CD14-positive monocyte (primary cell): ENCODE measurements around the gene KRT75. TPM values are rescaled to one million over a fixed set of nuclear protein-coding genes. Genes with fewer than 3 reads are reported as not detected.

Experiments
- DNase-seq, 3 donors: peaks; one replicate each; pipeline ENCODE4 v3.0.0-alpha.2; 2011 to 2022
- H2AFZ ChIP-seq: 2 replicates; pipeline ENCODE4 v1.6.0; 2012; ENCODE audit warnings: mild to moderate bottlenecking, low read depth, low read length, inconsistent platforms; ENCODE audit not compliant: insufficient read depth, poor library complexity, severe bottlenecking
- H3K27ac ChIP-seq, 2 donors: 1 replicate in 1 of 2; 2 replicates in 1 of 2; pipeline ENCODE4 v1.5.1; 2012 to 2013; ENCODE audit warnings: low read length in 2 of 2, control low read depth in 1 of 2, inconsistent platforms in 1 of 2, low read depth in 1 of 2, mild to moderate bottlenecking in 1 of 2
- H3K27me3 ChIP-seq, 2 donors: one replicate each; pipeline versions ENCODE4 v1.6.0 to v1.6.1; 2011 to 2013; ENCODE audit warnings: low read length in 2 of 2; ENCODE audit not compliant: control insufficient read depth in 2 of 2, insufficient read depth in 2 of 2
- H3K36me3 ChIP-seq, 2 donors: replicated peaks in 1 of 2; 1 replicate in 1 of 2; 2 replicates in 1 of 2; pipeline versions ENCODE4 v1.5.1 to v1.6.1; 2012 to 2013; ENCODE audit warnings: low read length in 2 of 2, control low read depth in 1 of 2, inconsistent platforms in 1 of 2, mild to moderate bottlenecking in 1 of 2; ENCODE audit not compliant: insufficient read depth in 2 of 2, control insufficient read depth in 1 of 2
- H3K4me1 ChIP-seq, 2 donors: 1 replicate in 1 of 2; 2 replicates in 1 of 2; pipeline versions ENCODE4 v1.5.1 to v1.6.1; 2012 to 2013; ENCODE audit warnings: low read length in 2 of 2, control low read depth in 1 of 2, inconsistent platforms in 1 of 2, mild to moderate bottlenecking in 1 of 2, moderate library complexity in 1 of 2; ENCODE audit not compliant: insufficient read depth in 2 of 2, control insufficient read depth in 1 of 2
- H3K4me2 ChIP-seq: replicated peaks from 2 replicates; pipeline ENCODE3; 2012; ENCODE audit warnings: low read length, moderate library complexity, mild to moderate bottlenecking; ENCODE audit not compliant: poor library complexity, severe bottlenecking; ENCODE audit errors: extremely low read depth
- H3K4me3 ChIP-seq, 3 experiments: fragments of 200-600 bp in 1 of 3; sonication (generic) in 1 of 3; replicated peaks in 1 of 3; 1 replicate in 2 of 3; 2 replicates in 1 of 3; pipeline ENCODE4 v1.5.1; 2011 to 2013; ENCODE audit warnings: low read length in 3 of 3, mild to moderate bottlenecking in 3 of 3, control low read depth in 2 of 3, low read depth in 2 of 3, inconsistent platforms in 1 of 3, moderate library complexity in 1 of 3
- H3K79me2 ChIP-seq: 2 replicates; pipeline ENCODE4 v1.6.0; 2012; ENCODE audit warnings: mild to moderate bottlenecking, control low read depth, inconsistent platforms, low read length, moderate library complexity; ENCODE audit not compliant: insufficient read depth
- H3K9ac ChIP-seq: 2 replicates; pipeline ENCODE4 v1.6.0; 2017; ENCODE audit warnings: low read length, mild to moderate bottlenecking; ENCODE audit not compliant: insufficient read depth, poor library complexity, severe bottlenecking
- H3K9me3 ChIP-seq, 2 donors: replicated peaks in 1 of 2; 1 replicate in 1 of 2; 2 replicates in 1 of 2; pipeline versions ENCODE4 v1.5.1 to v1.6.1; 2012 to 2013; ENCODE audit warnings: low read length in 2 of 2, control low read depth in 1 of 2; ENCODE audit not compliant: control insufficient read depth in 1 of 2, insufficient read depth in 1 of 2
- H4K20me1 ChIP-seq: 2 replicates; pipeline ENCODE4 v1.6.0; 2012; ENCODE audit warnings: mild to moderate bottlenecking, low read length, control low read depth, moderate library complexity; ENCODE audit not compliant: insufficient read depth
- H3K27ac Mint-ChIP-seq, 7 donors: one replicate each; pipeline ENCODE4 v1.8.0; 2020; ENCODE audit warnings: mild to moderate bottlenecking in 7 of 7, mixed read lengths in 7 of 7, moderate library complexity in 6 of 7, inconsistent platforms in 2 of 7
- H3K27me3 Mint-ChIP-seq, 3 donors: one replicate each; pipeline ENCODE4 v1.8.0; 2021 to 2022; ENCODE audit warnings: low read depth in 3 of 3, mild to moderate bottlenecking in 3 of 3, mixed read lengths in 3 of 3, moderate library complexity in 3 of 3, inconsistent platforms in 1 of 3
- H3K36me3 Mint-ChIP-seq, 2 donors: one replicate each; pipeline ENCODE4 v1.8.0; 2020; ENCODE audit warnings: mixed read lengths in 2 of 2, inconsistent platforms in 1 of 2, mild to moderate bottlenecking in 1 of 2
- H3K4me1 Mint-ChIP-seq: one replicate; pipeline ENCODE4 v1.8.0; 2020; ENCODE audit warnings: mild to moderate bottlenecking, mixed read lengths
- H3K4me3 Mint-ChIP-seq, 2 donors: one replicate each; pipeline ENCODE4 v1.8.0; 2020; ENCODE audit warnings: mild to moderate bottlenecking in 2 of 2, mixed read lengths in 2 of 2, moderate library complexity in 1 of 2
- H3K9me3 Mint-ChIP-seq, 7 donors: one replicate each; pipeline ENCODE4 v1.8.0; 2020 to 2022; ENCODE audit warnings: mixed read lengths in 7 of 7, mild to moderate bottlenecking in 6 of 7, moderate library complexity in 6 of 7, inconsistent platforms in 2 of 7
- WGBS: methylation state at CpG from one replicate; pipeline ENCODE4 v1.1.5; 2013; ENCODE audit warnings: missing lambda C conversion rate; ENCODE audit not compliant: insufficient coverage; 5-methylcytosine and 5-hydroxymethylcytosine counted together
- intact Hi-C, 2 donors: fragments of 100-400 bp; cut with micrococcal nuclease; formaldehyde crosslinking; loops; one replicate each; pipeline versions ENCODE4 v1.15.0 to v1.15.1; 2023
- polyA plus RNA-seq, 3 donors: library from polyadenylated mRNA; depleted of rRNA in 1 of 3; unstranded in 2 of 3; stranded (reverse) in 1 of 3; fragments of 300-500 nt in 2 of 3; fragments of >200 nt in 1 of 3; fragmentation: Illumina TruSeq in 2 of 3; gene quantifications; 1 replicate in 2 of 3; 2 replicates in 1 of 3; pipeline ENCODE4 v1.2.3, GENCODE V29; 2012 to 2021
- TF ChIP-seq, protein P1 (sequence below): fragments of 200-600 bp; IDR thresholded peaks from one replicate; pipeline ENCODE4 v1.8.0; 2022; ENCODE audit warnings: antibody characterized with exemption, mild to moderate bottlenecking

KRT75 gene
- polyA plus RNA-seq, 3 donors: not detected

DNA sequence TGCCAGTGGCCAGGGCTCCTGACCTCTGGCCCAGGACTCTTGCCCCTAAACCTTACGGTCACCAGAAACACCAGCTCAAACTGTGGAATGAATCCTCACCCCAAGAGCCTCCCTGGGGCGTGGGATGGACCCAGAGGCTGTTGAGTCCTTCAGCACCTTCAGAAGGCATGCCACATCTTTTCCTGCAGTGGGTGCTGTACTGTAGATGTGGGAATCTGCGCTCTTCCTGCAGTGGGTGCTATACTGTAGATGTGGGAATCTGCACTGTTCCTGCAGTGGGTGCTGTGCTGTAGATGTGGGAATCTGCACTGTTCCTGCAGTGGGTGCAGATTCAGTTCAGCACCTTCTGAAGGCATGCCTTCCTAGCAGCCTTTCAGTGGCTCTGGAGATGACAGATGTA, 29.2 kb downstream of the KRT75 start:
- Mint-ChIP-seq H3K36me3 (no peaks in the 10 kb centered on the region), H3K27me3 (peaks cover 1 to 13% (median 6%) of the 10 kb centered on the region in 3 donors), H3K4me1 (no peaks in the 10 kb centered on the region), H3K9me3 (peaks cover 0 to 2% (median 0%) of the 10 kb centered on the region in 7 donors), H3K4me3 (no peak overlapping the region), H3K27ac (no peak overlapping the region)
- Histone ChIP-seq H4K20me1 (no peaks in the 10 kb centered on the region), H3K4me1 (no peaks in the 10 kb centered on the region), H3K79me2 (no peaks in the 10 kb centered on the region), H3K9me3 (no peaks in the 10 kb centered on the region), H3K36me3 (no peaks in the 10 kb centered on the region), H3K27me3 (no peaks in the 10 kb centered on the region), H3K4me2 (no peak overlapping the region), H3K4me3 (no peak overlapping the region), H3K27ac (no peak overlapping the region), H2AFZ (no peak overlapping the region), H3K9ac (no peak overlapping the region)
- WGBS: 100% methylated on average over 1 of the region's 3 CpGs
- no peak for DNase-seq
- intact Hi-C loops: no loop called here
- TF ChIP-seq, protein P1, sequence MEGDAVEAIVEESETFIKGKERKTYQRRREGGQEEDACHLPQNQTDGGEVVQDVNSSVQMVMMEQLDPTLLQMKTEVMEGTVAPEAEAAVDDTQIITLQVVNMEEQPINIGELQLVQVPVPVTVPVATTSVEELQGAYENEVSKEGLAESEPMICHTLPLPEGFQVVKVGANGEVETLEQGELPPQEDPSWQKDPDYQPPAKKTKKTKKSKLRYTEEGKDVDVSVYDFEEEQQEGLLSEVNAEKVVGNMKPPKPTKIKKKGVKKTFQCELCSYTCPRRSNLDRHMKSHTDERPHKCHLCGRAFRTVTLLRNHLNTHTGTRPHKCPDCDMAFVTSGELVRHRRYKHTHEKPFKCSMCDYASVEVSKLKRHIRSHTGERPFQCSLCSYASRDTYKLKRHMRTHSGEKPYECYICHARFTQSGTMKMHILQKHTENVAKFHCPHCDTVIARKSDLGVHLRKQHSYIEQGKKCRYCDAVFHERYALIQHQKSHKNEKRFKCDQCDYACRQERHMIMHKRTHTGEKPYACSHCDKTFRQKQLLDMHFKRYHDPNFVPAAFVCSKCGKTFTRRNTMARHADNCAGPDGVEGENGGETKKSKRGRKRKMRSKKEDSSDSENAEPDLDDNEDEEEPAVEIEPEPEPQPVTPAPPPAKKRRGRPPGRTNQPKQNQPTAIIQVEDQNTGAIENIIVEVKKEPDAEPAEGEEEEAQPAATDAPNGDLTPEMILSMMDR: no peak

DNA sequence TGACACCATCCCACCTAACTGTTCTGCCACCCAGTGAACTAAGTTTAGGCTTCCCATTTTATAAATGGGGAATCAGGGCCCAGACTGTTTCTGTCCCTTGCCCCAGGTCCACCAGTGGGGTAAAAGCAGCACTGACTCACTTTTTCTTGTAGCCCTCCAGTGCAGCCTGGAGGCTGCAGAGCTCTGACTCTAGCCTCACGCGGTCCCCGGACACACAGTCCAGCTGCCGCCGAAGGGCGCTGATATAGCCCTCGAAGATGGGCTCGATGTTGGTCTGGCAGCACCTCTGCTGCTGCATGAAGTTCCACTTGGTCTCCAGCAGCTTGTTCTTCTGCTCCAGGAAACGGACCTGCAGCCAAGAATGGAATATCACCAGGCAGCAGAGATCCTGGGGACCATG, 30.6 kb downstream of the KRT75 start:
- no peaks in the 10 kb centered on the region for H3K36me3 Mint-ChIP-seq
- Histone ChIP-seq H3K4me1 (no peaks in the 10 kb centered on the region), H3K27ac (no peak overlapping the region), H3K36me3 (no peaks in the 10 kb centered on the region), H3K9ac (no peak overlapping the region), H3K4me2 (no peak overlapping the region), H3K79me2 (no peaks in the 10 kb centered on the region), H4K20me1 (no peaks in the 10 kb centered on the region), H3K9me3 (no peaks in the 10 kb centered on the region), H2AFZ (no peak overlapping the region), H3K27me3 (no peaks in the 10 kb centered on the region), H3K4me3 (no peak overlapping the region)
- H3K9me3 Mint-ChIP-seq: peaks cover 0 to 2% (median 0%) of the 10 kb centered on the region in 7 donors
- H3K4me3 Mint-ChIP-seq: no peak overlapping the region
- WGBS: 98% methylated on average over 9 of the region's 9 CpGs
- intact Hi-C loops: no loop called here
- H3K27me3 Mint-ChIP-seq: peaks cover 3 to 11% (median 6%) of the 10 kb centered on the region in 3 donors
- DNase-seq: no peak
- H3K27ac Mint-ChIP-seq: no peak overlapping the region
- no peaks in the 10 kb centered on the region for H3K4me1 Mint-ChIP-seq
- TF ChIP-seq, protein P1: no peak
